Brain microvascular endothelial cell (primary cell): Measurements from ENCODE around the gene FBN1.

Experiments used
- DNase-seq: peaks from one replicate; pipeline ENCODE4 v3.0.0-alpha.2; 2020
- H3K27ac ChIP-seq: fragments of 250-450 bp; sonication (Bioruptor Pico); 2 replicates; pipeline ENCODE4 v1.5.1; 2020; ENCODE audit warnings: mild to moderate bottlenecking, moderate library complexity
- H3K27me3 ChIP-seq: fragments of 250-450 bp; sonication (Bioruptor Pico); replicated peaks from 2 replicates; pipeline ENCODE4 v1.5.1; 2020; ENCODE audit warnings: mild to moderate bottlenecking
- H3K36me3 ChIP-seq: fragments of 250-450 bp; sonication (Bioruptor Pico); replicated peaks from 2 replicates; pipeline ENCODE4 v1.5.1; 2020; ENCODE audit warnings: mild to moderate bottlenecking
- H3K4me3 ChIP-seq: 2 replicates; pipeline ENCODE4 v1.5.1; 2011; ENCODE audit warnings: low read depth, mild to moderate bottlenecking, control low read depth, low read length, moderate library complexity
- in situ Hi-C: cut with HindIII; loops from 2 replicates; pipeline ENCODE4 v1.10.0; 2017; ENCODE audit warnings: low sequenced_read_pairs, low pct_ligation_motif_present
- TF ChIP-seq, protein P1 (sequence below): IDR thresholded peaks from 2 replicates; pipeline ENCODE4 v1.5.1; 2011; ENCODE audit warnings: low read depth, mild to moderate bottlenecking, moderate library complexity, low read length, control low read depth, inconsistent platforms; ENCODE audit errors: missing control alignments

FBN1 gene

DNA sequence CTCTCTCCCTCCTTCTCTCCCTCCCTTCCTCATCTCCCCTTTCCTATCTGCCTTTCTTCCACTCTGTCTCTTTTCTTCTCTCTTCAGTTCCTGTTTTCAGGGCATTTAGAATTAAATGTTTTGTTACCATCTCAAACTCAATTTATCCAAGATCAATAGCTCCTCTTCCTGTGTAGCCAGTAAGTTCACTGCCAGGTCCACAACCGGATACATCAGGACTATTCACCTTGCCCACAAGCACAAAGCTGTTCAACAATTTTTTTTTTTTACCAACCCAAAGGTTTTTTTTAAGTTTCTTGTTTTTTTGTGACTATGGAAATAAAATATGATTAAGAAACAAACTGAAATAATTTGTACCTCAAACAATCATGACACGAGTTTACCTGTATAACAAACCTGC lies 26.1 kb downstream of the FBN1 start:
- TF ChIP-seq, protein P1, sequence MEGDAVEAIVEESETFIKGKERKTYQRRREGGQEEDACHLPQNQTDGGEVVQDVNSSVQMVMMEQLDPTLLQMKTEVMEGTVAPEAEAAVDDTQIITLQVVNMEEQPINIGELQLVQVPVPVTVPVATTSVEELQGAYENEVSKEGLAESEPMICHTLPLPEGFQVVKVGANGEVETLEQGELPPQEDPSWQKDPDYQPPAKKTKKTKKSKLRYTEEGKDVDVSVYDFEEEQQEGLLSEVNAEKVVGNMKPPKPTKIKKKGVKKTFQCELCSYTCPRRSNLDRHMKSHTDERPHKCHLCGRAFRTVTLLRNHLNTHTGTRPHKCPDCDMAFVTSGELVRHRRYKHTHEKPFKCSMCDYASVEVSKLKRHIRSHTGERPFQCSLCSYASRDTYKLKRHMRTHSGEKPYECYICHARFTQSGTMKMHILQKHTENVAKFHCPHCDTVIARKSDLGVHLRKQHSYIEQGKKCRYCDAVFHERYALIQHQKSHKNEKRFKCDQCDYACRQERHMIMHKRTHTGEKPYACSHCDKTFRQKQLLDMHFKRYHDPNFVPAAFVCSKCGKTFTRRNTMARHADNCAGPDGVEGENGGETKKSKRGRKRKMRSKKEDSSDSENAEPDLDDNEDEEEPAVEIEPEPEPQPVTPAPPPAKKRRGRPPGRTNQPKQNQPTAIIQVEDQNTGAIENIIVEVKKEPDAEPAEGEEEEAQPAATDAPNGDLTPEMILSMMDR, result no peak
- in situ Hi-C loops, result no loop called here
- Histone ChIP-seq H3K27ac (no peak overlapping the region), H3K27me3 (no peaks in the 10 kb centered on the region), H3K36me3 (peaks cover 19% of the 10 kb centered on the region), H3K4me3 (no peak overlapping the region)
- DNase-seq, result no peak

DNA sequence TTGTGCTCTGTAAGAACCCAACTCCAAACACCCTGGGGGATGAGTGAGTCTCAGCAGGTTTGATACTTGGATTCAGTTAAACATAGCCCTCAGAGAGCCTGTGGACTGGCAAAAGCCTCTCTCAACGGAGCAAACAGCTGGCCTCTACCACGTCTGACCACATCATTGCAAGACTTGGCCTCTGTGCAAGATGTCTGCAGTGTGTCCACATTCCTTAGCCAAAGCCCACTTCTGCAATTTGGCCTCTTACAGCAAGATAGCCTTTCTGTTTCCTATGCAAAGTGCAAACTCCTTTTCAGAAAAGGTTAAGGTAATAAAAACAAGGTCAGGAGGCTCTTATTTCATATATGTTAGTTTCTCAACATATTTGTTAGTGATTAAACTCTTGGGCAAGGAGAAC lies 27.9 kb downstream of the FBN1 start:
- Histone ChIP-seq H3K27me3 (no peaks in the 10 kb centered on the region), H3K4me3 (no peak overlapping the region), H3K36me3 (peaks cover 18% of the 10 kb centered on the region), H3K27ac (peak overlapping the region; percentile 15)
- peak; percentile 69 for DNase-seq
- in situ Hi-C loops, result no loop called here
- TF ChIP-seq, protein P1, result no peak

DNA sequence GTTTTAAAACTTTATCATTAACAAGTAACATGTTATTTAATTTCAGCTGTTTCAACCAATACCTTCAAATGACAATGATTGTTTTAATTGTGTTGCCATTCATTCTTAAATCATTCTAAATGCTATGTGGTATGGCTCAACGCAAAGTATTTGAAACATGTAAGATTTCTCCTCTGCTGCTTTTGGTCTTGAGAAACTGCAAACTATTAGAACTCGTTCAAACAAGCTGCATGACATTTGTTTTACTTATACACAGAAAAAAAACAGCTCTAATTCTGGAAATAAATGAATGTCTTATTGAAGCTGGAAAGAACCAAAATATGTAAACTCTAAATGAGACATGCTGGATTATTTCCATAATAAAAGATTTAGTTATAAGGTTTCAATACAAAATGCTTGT lies 29.3 kb downstream of the FBN1 start:
- H3K27me3 ChIP-seq, result no peaks in the 10 kb centered on the region
- no peak overlapping the region for H3K4me3 ChIP-seq
- H3K27ac ChIP-seq, result no peak overlapping the region
- peaks cover 32% of the 10 kb centered on the region for H3K36me3 ChIP-seq
- no peak for DNase-seq
- TF ChIP-seq, protein P1, result no peak
- in situ Hi-C loops, result no loop called here

DNA sequence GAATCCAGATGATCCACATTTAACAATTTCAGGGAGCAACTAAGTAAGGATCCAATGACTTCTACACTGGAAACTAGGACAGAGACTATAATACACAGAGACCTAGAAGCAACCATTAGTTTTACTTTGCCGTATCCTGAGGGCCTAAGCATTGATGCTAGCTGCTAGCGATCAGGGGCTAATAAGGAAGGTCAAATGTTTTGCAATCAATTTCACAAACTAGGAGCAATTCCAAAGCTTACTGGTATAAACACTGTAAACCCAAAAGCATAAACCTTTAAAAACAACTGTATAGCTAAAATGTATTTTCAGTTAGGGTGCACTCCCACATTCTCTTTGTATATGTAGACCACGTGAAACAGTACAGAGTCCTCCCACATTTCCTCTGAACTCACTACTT lies 31.5 kb downstream of the FBN1 start:
- in situ Hi-C loops, result no loop called here
- no peak overlapping the region for H3K27ac ChIP-seq
- no peaks in the 10 kb centered on the region for H3K27me3 ChIP-seq
- TF ChIP-seq, protein P1, result no peak
- no peak overlapping the region for H3K4me3 ChIP-seq
- no peak for DNase-seq
- peaks cover 52% of the 10 kb centered on the region for H3K36me3 ChIP-seq

DNA sequence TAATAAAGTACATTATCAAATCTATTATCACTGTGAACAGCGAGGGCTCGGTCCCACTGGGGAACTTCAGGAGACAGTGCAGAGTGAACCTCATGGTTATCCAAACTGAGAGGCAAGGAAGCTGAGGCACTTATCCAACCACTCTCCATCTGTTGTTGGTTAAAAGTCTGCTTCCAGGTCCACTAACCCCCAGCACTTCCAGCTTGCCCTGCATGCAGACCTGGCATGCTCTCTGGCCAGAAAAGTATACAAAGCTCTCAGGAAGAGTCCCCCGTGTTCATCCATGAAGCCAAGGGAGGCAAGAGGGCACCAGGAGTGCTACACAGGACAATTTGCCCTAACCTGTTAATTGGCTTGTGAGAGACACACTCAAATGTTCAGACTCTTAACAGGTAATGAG lies 36.0 kb downstream of the FBN1 start:
- peaks cover 61% of the 10 kb centered on the region for H3K36me3 ChIP-seq
- DNase-seq, result no peak
- in situ Hi-C loops, result no loop called here
- no peak overlapping the region for H3K27ac ChIP-seq
- no peaks in the 10 kb centered on the region for H3K27me3 ChIP-seq
- TF ChIP-seq, protein P1, result no peak
- H3K4me3 ChIP-seq, result no peak overlapping the region

DNA sequence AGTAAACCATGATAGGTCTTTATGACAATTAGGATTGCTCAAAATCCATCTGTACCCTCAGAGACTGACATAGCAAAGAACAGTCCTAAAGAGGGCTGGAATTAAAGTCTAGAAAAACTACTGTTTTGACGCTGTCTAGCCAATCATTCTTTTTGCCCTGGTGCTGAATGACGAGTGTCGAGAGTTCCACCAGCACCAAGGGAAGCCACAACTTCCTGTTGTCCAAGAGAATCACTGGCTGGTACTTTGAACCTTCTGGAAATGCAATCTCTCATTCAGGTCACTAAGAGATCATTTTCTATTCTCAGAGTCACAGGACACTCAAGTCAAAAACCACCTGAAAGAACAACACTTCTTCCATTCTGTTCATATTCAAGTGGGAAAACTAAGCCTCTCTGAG lies 37.7 kb downstream of the FBN1 start:
- in situ Hi-C loops, result no loop called here
- TF ChIP-seq, protein P1, result no peak
- Histone ChIP-seq H3K27ac (no peak overlapping the region), H3K36me3 (peaks cover 64% of the 10 kb centered on the region), H3K27me3 (no peaks in the 10 kb centered on the region), H3K4me3 (no peak overlapping the region)
- DNase-seq, result no peak
